Daoy (cell line): ENCODE data around the gene DCLK3. TPM values are rescaled to one million over a fixed set of nuclear protein-coding genes. Genes with fewer than 3 reads are reported as not detected.

Experiments
- DNase-seq: peaks from one replicate; pipeline ENCODE4 v3.0.0-alpha.2; 2015; ENCODE audit warnings: low read depth
- total RNA-seq: library from RNA; depleted of rRNA; stranded (reverse); fragments of >200 nt; shearing (Covaris generic); gene quantifications from 2 replicates; pipeline ENCODE4 v1.2.3, GENCODE V29; 2014; rRNA removed

Gene DCLK3
- total RNA-seq, 1 experiment from 2014 or later, result 0.06 TPM

GRCh38 chr3:36669764-36670163 lies 94.6 kb downstream of the DCLK3 start:
- no peak for DNase-seq

GRCh38 chr3:36666166-36666565 lies 98.2 kb downstream of the DCLK3 start:
- no peak for DNase-seq

GRCh38 chr3:36663666-36664291 lies 100.6 kb downstream of the DCLK3 start:
- DNase-seq, result no peak

- DNase-seq, result no peak
These were observed 101.7 kb downstream of the DCLK3 start for GRCh38 chr3:36662626-36663025.

Other genes starting within 250 kb of the DCLK3 start
- gene TRANK1, start 180.5 kb upstream of the DCLK3 start, total RNA-seq, result 0.86 and 13.4 TPM in 2 replicates
- gene EPM2AIP1, start 228.6 kb upstream of the DCLK3 start, total RNA-seq, result 4.7 and 9.4 TPM in 2 replicates
- 62.8 and 70.8 TPM in 2 replicates for gene MLH1, start 229.0 kb upstream of the DCLK3 start, total RNA-seq